CD14-positive monocyte (primary cell): ENCODE results near the gene MT1A. TPM values are rescaled to one million over a fixed set of nuclear protein-coding genes. Genes with fewer than 3 reads are reported as not detected.

Source experiments
- DNase-seq, 3 donors: peaks; one replicate each; pipeline ENCODE4 v3.0.0-alpha.2; 2011 to 2022
- H2AFZ ChIP-seq: 2 replicates; pipeline ENCODE4 v1.6.0; 2012; ENCODE audit warnings: mild to moderate bottlenecking, low read depth, low read length, inconsistent platforms; ENCODE audit not compliant: insufficient read depth, poor library complexity, severe bottlenecking
- H3K27ac ChIP-seq, 2 donors: 1 replicate in 1 of 2; 2 replicates in 1 of 2; pipeline ENCODE4 v1.5.1; 2012 to 2013; ENCODE audit warnings: low read length in 2 of 2, control low read depth in 1 of 2, inconsistent platforms in 1 of 2, low read depth in 1 of 2, mild to moderate bottlenecking in 1 of 2
- H3K27me3 ChIP-seq, 2 donors: one replicate each; pipeline versions ENCODE4 v1.6.0 to v1.6.1; 2011 to 2013; ENCODE audit warnings: low read length in 2 of 2; ENCODE audit not compliant: control insufficient read depth in 2 of 2, insufficient read depth in 2 of 2
- H3K36me3 ChIP-seq, 2 donors: replicated peaks in 1 of 2; 1 replicate in 1 of 2; 2 replicates in 1 of 2; pipeline versions ENCODE4 v1.5.1 to v1.6.1; 2012 to 2013; ENCODE audit warnings: low read length in 2 of 2, control low read depth in 1 of 2, inconsistent platforms in 1 of 2, mild to moderate bottlenecking in 1 of 2; ENCODE audit not compliant: insufficient read depth in 2 of 2, control insufficient read depth in 1 of 2
- H3K4me1 ChIP-seq, 2 donors: 1 replicate in 1 of 2; 2 replicates in 1 of 2; pipeline versions ENCODE4 v1.5.1 to v1.6.1; 2012 to 2013; ENCODE audit warnings: low read length in 2 of 2, control low read depth in 1 of 2, inconsistent platforms in 1 of 2, mild to moderate bottlenecking in 1 of 2, moderate library complexity in 1 of 2; ENCODE audit not compliant: insufficient read depth in 2 of 2, control insufficient read depth in 1 of 2
- H3K4me2 ChIP-seq: replicated peaks from 2 replicates; pipeline ENCODE3; 2012; ENCODE audit warnings: low read length, moderate library complexity, mild to moderate bottlenecking; ENCODE audit not compliant: poor library complexity, severe bottlenecking; ENCODE audit errors: extremely low read depth
- H3K4me3 ChIP-seq, 3 experiments: fragments of 200-600 bp in 1 of 3; sonication (generic) in 1 of 3; replicated peaks in 1 of 3; 1 replicate in 2 of 3; 2 replicates in 1 of 3; pipeline ENCODE4 v1.5.1; 2011 to 2013; ENCODE audit warnings: low read length in 3 of 3, mild to moderate bottlenecking in 3 of 3, control low read depth in 2 of 3, low read depth in 2 of 3, inconsistent platforms in 1 of 3, moderate library complexity in 1 of 3
- H3K79me2 ChIP-seq: 2 replicates; pipeline ENCODE4 v1.6.0; 2012; ENCODE audit warnings: mild to moderate bottlenecking, control low read depth, inconsistent platforms, low read length, moderate library complexity; ENCODE audit not compliant: insufficient read depth
- H3K9ac ChIP-seq: 2 replicates; pipeline ENCODE4 v1.6.0; 2017; ENCODE audit warnings: low read length, mild to moderate bottlenecking; ENCODE audit not compliant: insufficient read depth, poor library complexity, severe bottlenecking
- H3K9me3 ChIP-seq, 2 donors: replicated peaks in 1 of 2; 1 replicate in 1 of 2; 2 replicates in 1 of 2; pipeline versions ENCODE4 v1.5.1 to v1.6.1; 2012 to 2013; ENCODE audit warnings: low read length in 2 of 2, control low read depth in 1 of 2; ENCODE audit not compliant: control insufficient read depth in 1 of 2, insufficient read depth in 1 of 2
- H4K20me1 ChIP-seq: 2 replicates; pipeline ENCODE4 v1.6.0; 2012; ENCODE audit warnings: mild to moderate bottlenecking, low read length, control low read depth, moderate library complexity; ENCODE audit not compliant: insufficient read depth
- H3K27ac Mint-ChIP-seq, 7 donors: one replicate each; pipeline ENCODE4 v1.8.0; 2020; ENCODE audit warnings: mild to moderate bottlenecking in 7 of 7, mixed read lengths in 7 of 7, moderate library complexity in 6 of 7, inconsistent platforms in 2 of 7
- H3K27me3 Mint-ChIP-seq, 3 donors: one replicate each; pipeline ENCODE4 v1.8.0; 2021 to 2022; ENCODE audit warnings: low read depth in 3 of 3, mild to moderate bottlenecking in 3 of 3, mixed read lengths in 3 of 3, moderate library complexity in 3 of 3, inconsistent platforms in 1 of 3
- H3K36me3 Mint-ChIP-seq, 2 donors: one replicate each; pipeline ENCODE4 v1.8.0; 2020; ENCODE audit warnings: mixed read lengths in 2 of 2, inconsistent platforms in 1 of 2, mild to moderate bottlenecking in 1 of 2
- H3K4me1 Mint-ChIP-seq: one replicate; pipeline ENCODE4 v1.8.0; 2020; ENCODE audit warnings: mild to moderate bottlenecking, mixed read lengths
- H3K4me3 Mint-ChIP-seq, 2 donors: one replicate each; pipeline ENCODE4 v1.8.0; 2020; ENCODE audit warnings: mild to moderate bottlenecking in 2 of 2, mixed read lengths in 2 of 2, moderate library complexity in 1 of 2
- H3K9me3 Mint-ChIP-seq, 7 donors: one replicate each; pipeline ENCODE4 v1.8.0; 2020 to 2022; ENCODE audit warnings: mixed read lengths in 7 of 7, mild to moderate bottlenecking in 6 of 7, moderate library complexity in 6 of 7, inconsistent platforms in 2 of 7
- WGBS: methylation state at CpG from one replicate; pipeline ENCODE4 v1.1.5; 2013; ENCODE audit warnings: missing lambda C conversion rate; ENCODE audit not compliant: insufficient coverage; 5-methylcytosine and 5-hydroxymethylcytosine counted together
- intact Hi-C, 2 donors: fragments of 100-400 bp; cut with micrococcal nuclease; formaldehyde crosslinking; loops; one replicate each; pipeline versions ENCODE4 v1.15.0 to v1.15.1; 2023
- polyA plus RNA-seq, 3 donors: library from polyadenylated mRNA; depleted of rRNA in 1 of 3; unstranded in 2 of 3; stranded (reverse) in 1 of 3; fragments of 300-500 nt in 2 of 3; fragments of >200 nt in 1 of 3; fragmentation: Illumina TruSeq in 2 of 3; gene quantifications; 1 replicate in 2 of 3; 2 replicates in 1 of 3; pipeline ENCODE4 v1.2.3, GENCODE V29; 2012 to 2021
- TF ChIP-seq, protein P1 (sequence below): fragments of 200-600 bp; IDR thresholded peaks from one replicate; pipeline ENCODE4 v1.8.0; 2022; ENCODE audit warnings: antibody characterized with exemption, mild to moderate bottlenecking

MT1A gene
- polyA plus RNA-seq, 3 donors, result not detected

DNA sequence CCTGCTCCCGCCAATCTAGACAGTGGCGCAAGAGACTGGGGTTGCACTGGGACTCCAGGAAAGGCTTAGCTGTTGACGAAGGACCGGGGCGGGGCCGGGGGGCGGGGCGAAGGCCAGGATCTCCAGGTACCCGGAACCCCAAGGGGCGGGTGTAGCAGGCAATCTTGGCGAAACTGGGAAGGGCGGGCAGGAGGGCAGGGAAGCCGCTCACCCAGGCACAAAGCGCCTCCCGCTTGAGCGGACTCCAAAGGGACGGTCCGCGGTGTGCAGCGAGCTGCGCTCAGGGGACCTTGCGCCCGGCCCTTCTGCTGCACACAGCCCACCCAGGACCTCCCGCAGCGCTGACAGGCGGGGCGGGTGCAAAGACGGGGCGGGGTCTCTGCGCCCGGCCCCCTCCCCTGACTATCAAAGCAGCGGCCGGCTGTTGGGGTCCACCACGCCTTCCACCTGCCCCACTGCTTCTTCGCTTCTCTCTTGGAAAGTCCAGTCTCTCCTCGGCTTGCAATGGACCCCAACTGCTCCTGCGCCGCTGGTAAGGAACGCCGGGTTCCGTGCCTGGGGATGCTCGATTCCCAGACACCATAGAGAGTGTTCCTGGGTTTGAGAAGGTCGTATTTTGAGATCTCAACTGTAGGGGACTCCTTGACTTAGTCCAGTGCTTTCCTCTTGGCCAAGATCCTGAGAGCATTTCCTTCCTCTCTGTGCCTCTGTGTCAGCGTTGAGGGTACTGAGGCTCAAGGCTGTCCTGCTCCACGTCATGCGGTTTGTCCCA lies 19.3 kb downstream of the MT1A start, which contains the start of gene MT1F:
TSS of gene MT1F (plus strand) at position 405 of the 772 bp plus-strand sequence. CDS start at position 505, 100 bp downstream.
- H3K36me3 ChIP-seq, result no peaks in the 10 kb centered on the region
- H3K4me2 ChIP-seq, result peak within 1 kb of the TSS; percentile 99
- no peaks in the 10 kb centered on the region for H3K9me3 ChIP-seq
- H3K4me3 ChIP-seq, result peak within 1 kb of the TSS; percentile 67 to 82 (median 67)
- WGBS, result under 1% methylated on average over 43 of the region's 46 CpGs
- Mint-ChIP-seq H3K4me1 (peaks cover 21% of the 10 kb centered on the region), H3K4me3 (peak within 1 kb of the TSS; percentile 96 to 99), H3K27me3 (peaks cover 34 to 38% (median 38%) of the 10 kb centered on the region in 3 donors), H3K36me3 (peaks cover 24 to 27% of the 10 kb centered on the region in 2 donors), H3K9me3 (peaks cover 0 to 4% (median 2%) of the 10 kb centered on the region in 7 donors), H3K27ac (peak within 1 kb of the TSS in 5 of 7 donors; percentile 47 to 80 (median 75))
- intact Hi-C loops, result no loop called here
- TF ChIP-seq, protein P1, sequence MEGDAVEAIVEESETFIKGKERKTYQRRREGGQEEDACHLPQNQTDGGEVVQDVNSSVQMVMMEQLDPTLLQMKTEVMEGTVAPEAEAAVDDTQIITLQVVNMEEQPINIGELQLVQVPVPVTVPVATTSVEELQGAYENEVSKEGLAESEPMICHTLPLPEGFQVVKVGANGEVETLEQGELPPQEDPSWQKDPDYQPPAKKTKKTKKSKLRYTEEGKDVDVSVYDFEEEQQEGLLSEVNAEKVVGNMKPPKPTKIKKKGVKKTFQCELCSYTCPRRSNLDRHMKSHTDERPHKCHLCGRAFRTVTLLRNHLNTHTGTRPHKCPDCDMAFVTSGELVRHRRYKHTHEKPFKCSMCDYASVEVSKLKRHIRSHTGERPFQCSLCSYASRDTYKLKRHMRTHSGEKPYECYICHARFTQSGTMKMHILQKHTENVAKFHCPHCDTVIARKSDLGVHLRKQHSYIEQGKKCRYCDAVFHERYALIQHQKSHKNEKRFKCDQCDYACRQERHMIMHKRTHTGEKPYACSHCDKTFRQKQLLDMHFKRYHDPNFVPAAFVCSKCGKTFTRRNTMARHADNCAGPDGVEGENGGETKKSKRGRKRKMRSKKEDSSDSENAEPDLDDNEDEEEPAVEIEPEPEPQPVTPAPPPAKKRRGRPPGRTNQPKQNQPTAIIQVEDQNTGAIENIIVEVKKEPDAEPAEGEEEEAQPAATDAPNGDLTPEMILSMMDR, result no peak
- H2AFZ ChIP-seq, result peak within 1 kb of the TSS; percentile 85
- peaks cover 8 to 30% of the 10 kb centered on the region in 2 donors for H3K27me3 ChIP-seq
- DNase-seq, result peak; percentile 30 to 66 (median 48)
- H3K27ac ChIP-seq, result peak within 1 kb of the TSS in 1 of 2 donors; percentile 47
- no peaks in the 10 kb centered on the region for H4K20me1 ChIP-seq
- peak within 1 kb of the TSS; percentile 63 for H3K9ac ChIP-seq
- no peaks in the 10 kb centered on the region for H3K79me2 ChIP-seq
- H3K4me1 ChIP-seq, result peaks cover 12 to 20% of the 10 kb centered on the region in 2 donors

DNA sequence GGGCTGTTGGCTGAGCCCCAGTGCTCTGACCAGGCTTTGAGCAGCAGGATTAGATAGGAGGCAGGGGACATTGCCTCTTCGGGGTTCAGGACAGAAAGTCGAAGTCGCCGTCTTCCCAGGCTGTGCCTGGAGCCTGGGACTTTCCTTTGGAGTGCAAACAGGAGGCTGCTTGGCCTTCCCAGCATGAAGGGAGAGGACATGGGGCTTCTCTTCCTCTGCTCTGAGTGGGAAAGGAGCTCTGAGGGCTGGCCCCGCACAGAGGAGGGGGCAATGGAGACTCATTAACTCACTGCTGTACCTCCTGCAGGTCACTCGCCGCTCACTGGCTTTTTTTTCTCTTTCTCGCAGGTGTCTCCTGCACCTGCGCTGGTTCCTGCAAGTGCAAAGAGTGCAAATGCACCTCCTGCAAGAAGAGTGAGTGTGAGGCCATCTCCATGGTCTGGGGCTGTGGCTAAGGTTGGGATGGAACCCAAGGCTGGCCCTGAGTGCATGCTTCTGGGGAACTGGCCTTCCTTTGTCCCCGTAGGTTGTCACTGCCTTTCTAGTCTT lies 19.9 kb downstream of the MT1A start:
- H3K79me2 ChIP-seq, result no peaks in the 10 kb centered on the region
- no peaks in the 10 kb centered on the region for H3K9me3 ChIP-seq
- peaks cover 12 to 20% of the 10 kb centered on the region in 2 donors for H3K4me1 ChIP-seq
- no peak for DNase-seq
- WGBS, result 44% methylated on average over 8 of the region's 10 CpGs
- H3K4me3 ChIP-seq, result peak overlapping the region; percentile 67 to 82 (median 67)
- Mint-ChIP-seq H3K27ac (peak overlapping the region in 1 of 7 donors; percentile 75), H3K4me1 (peaks cover 21% of the 10 kb centered on the region), H3K9me3 (peaks cover 0 to 4% (median 2%) of the 10 kb centered on the region in 7 donors), H3K36me3 (peaks cover 24 to 27% of the 10 kb centered on the region in 2 donors), H3K4me3 (peak overlapping the region; percentile 96 to 99), H3K27me3 (peaks cover 39 to 44% (median 42%) of the 10 kb centered on the region in 3 donors)
- H2AFZ ChIP-seq, result peak overlapping the region; percentile 85
- no peaks in the 10 kb centered on the region for H4K20me1 ChIP-seq
- H3K36me3 ChIP-seq, result no peaks in the 10 kb centered on the region
- peak overlapping the region; percentile 99 for H3K4me2 ChIP-seq
- TF ChIP-seq, protein P1, result no peak
- H3K9ac ChIP-seq, result peak overlapping the region; percentile 63
- intact Hi-C loops, result no loop called here
- H3K27me3 ChIP-seq, result peaks cover 14 to 34% of the 10 kb centered on the region in 2 donors
- H3K27ac ChIP-seq, result no peak overlapping the region
